Common myeloid progenitor, CD34-positive (primary cell): ENCODE measurements around the gene INHBE. TPM values are rescaled to one million over a fixed set of nuclear protein-coding genes. Genes with fewer than 3 reads are reported as not detected.
"Not testable (repeated sequence)": the region's sequence is repeated elsewhere in the genome, so short reads cannot be mapped to it uniquely, and the experiment has no call there.

ENCODE experiments used
- CTCF ChIA-PET: fragments of 350-600 bp; sonication (Branson Sonifier 250); formaldehyde crosslinking; loops from one replicate; lab custom pipeline; 2021; ENCODE audit warnings: antibody characterized with exemption; lab: Charles Lee
- POLR2A ChIA-PET: fragments of 350-600 bp; sonication (Branson Sonifier 250); formaldehyde crosslinking; loops from one replicate; lab custom pipeline; 2021; ENCODE audit warnings: antibody characterized with exemption; lab: Charles Lee
- DNase-seq, 3 donors: peaks; one replicate each; pipeline versions ENCODE4 v3.0.0 to v3.0.0-alpha.2; 2013
- H3K27ac ChIP-seq, 2 experiments: 1 replicate in 1 of 2; 2 replicates in 1 of 2; pipeline ENCODE4 v1.7.0; 2013; ENCODE audit warnings: inconsistent platforms in 2 of 2, low read length in 2 of 2, mild to moderate bottlenecking in 2 of 2, low read depth in 1 of 2, moderate library complexity in 1 of 2; ENCODE audit not compliant: severe bottlenecking in 2 of 2, insufficient read depth in 1 of 2, poor library complexity in 1 of 2
- H3K27me3 ChIP-seq, 5 experiments: replicated peaks in 2 of 5; 1 replicate in 3 of 5; 2 replicates in 2 of 5; pipeline versions ENCODE4 v1.6.1 to v1.7.0; 2013; ENCODE audit warnings: low read length in 4 of 5, mild to moderate bottlenecking in 2 of 5, moderate library complexity in 2 of 5, inconsistent platforms in 1 of 5; ENCODE audit not compliant: insufficient read depth in 5 of 5, control insufficient read depth in 4 of 5
- H3K36me3 ChIP-seq, 4 experiments: 1 replicate in 2 of 4; 2 replicates in 2 of 4; pipeline versions ENCODE4 v1.6.1 to v1.7.0; 2013; ENCODE audit warnings: low read length in 3 of 4, control low read depth in 1 of 4, mild to moderate bottlenecking in 1 of 4; ENCODE audit not compliant: control insufficient read depth in 4 of 4, insufficient read depth in 4 of 4
- H3K4me1 ChIP-seq, 4 experiments: 1 replicate in 3 of 4; 2 replicates in 1 of 4; pipeline versions ENCODE4 v1.6.1 to v1.7.1; 2013; ENCODE audit warnings: low read length in 3 of 4, mild to moderate bottlenecking in 3 of 4, control low read depth in 1 of 4, inconsistent platforms in 1 of 4, moderate library complexity in 1 of 4; ENCODE audit not compliant: control insufficient read depth in 4 of 4, insufficient read depth in 4 of 4; ENCODE audit errors: control extremely low read depth in 1 of 4
- H3K4me3 ChIP-seq, 7 experiments: 1 replicate in 4 of 7; 2 replicates in 3 of 7; pipeline versions ENCODE4 v1.5.1 to v1.7.0; 2013; ENCODE audit warnings: mild to moderate bottlenecking in 7 of 7, low read length in 6 of 7, moderate library complexity in 6 of 7, inconsistent platforms in 2 of 7, low read depth in 2 of 7, control low read depth in 1 of 7; ENCODE audit not compliant: insufficient read depth in 4 of 7, control insufficient read depth in 1 of 7; ENCODE audit errors: extremely low read depth in 1 of 7
- H3K9me3 ChIP-seq, 5 experiments: 1 replicate in 4 of 5; 2 replicates in 1 of 5; pipeline versions ENCODE4 v1.6.1 to v1.7.1; 2013; ENCODE audit warnings: low read length in 4 of 5, mild to moderate bottlenecking in 2 of 5, inconsistent platforms in 1 of 5, low read depth in 1 of 5, moderate library complexity in 1 of 5; ENCODE audit not compliant: control insufficient read depth in 4 of 5, insufficient read depth in 2 of 5; ENCODE audit errors: control extremely low read depth in 1 of 5
- WGBS: methylation state at CpG from one replicate; pipeline ENCODE4 v1.1.5; 2013; ENCODE audit not compliant: insufficient coverage; 5-methylcytosine and 5-hydroxymethylcytosine counted together
- polyA plus RNA-seq: library from polyadenylated mRNA; unstranded; fragments of 120-200 nt; gene quantifications from one replicate; pipeline ENCODE4 v1.2.1, GENCODE V29; 2013

The INHBE gene, protein sequence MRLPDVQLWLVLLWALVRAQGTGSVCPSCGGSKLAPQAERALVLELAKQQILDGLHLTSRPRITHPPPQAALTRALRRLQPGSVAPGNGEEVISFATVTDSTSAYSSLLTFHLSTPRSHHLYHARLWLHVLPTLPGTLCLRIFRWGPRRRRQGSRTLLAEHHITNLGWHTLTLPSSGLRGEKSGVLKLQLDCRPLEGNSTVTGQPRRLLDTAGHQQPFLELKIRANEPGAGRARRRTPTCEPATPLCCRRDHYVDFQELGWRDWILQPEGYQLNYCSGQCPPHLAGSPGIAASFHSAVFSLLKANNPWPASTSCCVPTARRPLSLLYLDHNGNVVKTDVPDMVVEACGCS
- 0.36 TPM for polyA plus RNA-seq

DNA sequence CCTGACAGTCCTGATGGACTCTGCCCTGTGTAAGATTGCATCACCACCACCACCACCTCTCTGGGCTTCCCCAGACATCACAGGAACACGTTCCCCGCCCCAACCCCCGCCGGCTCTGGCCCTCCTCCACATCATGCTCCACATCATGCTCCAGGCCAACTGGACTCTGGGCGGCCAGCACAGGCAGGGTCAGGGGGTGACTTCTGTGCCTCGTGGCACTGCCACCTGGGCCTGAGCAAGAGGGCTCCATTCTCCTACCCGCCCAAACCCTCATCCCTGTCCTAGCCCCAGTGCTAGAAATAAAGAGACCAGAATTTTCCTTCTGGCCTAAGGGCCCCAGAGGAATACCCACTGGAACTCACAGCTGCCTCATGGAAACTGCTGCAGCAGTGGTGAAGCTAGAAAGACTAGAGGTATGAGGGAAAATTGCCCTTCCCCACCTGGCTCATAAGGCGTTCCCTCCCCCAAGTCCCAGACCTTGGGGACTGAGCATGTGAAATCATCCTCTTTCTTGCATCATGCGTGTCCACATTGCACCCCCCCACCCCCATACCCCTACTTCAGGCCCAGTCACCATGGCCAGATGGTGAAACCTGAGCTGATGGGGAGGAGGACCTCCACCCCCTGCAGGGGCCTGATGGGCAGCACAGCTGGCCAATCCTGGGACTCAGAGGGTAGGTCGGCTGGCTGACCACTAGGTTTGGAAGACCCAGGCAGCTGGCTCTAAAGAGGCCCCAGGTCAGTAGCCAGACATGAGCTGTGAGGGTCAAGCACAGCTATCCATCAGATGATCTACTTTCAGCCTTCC, at the start of gene INHBE:
Gene INHBE, plus strand, starts transcription at position 742 of the 808 bp plus-strand sequence. CDS start 230 bp downstream, outside the sequence.
- H3K36me3 ChIP-seq = no peaks in the 10 kb centered on the region
- no peaks in the 10 kb centered on the region for H3K9me3 ChIP-seq
- ChIA-PET POLR2A (interaction anchor here (1.0 kb wide), 1 partner anchor 145 kb away, joined by 3 read pairs; no protein-coding TSS in a partner anchor), CTCF (interaction anchor here (0.6 to 18.4 kb wide), 30 partner anchors 8 to 210 kb away, joined by 3 to 518 read pairs (median 5); partner anchors contain the start of gene INHBC)
- H3K4me1 ChIP-seq = peaks cover 3 to 32% (median 16%) of the 10 kb centered on the region in 4 experiments
- peak within 1 kb of the TSS in 1 of 2 experiments; percentile 34 for H3K27ac ChIP-seq
- peak within 1 kb of the TSS in 3 of 7 experiments; percentile 20 to 71 (median 39) for H3K4me3 ChIP-seq
- no peak for DNase-seq
- WGBS = 94% methylated on average over 3 of the region's 10 CpGs
- no peaks in the 10 kb centered on the region for H3K27me3 ChIP-seq

DNA sequence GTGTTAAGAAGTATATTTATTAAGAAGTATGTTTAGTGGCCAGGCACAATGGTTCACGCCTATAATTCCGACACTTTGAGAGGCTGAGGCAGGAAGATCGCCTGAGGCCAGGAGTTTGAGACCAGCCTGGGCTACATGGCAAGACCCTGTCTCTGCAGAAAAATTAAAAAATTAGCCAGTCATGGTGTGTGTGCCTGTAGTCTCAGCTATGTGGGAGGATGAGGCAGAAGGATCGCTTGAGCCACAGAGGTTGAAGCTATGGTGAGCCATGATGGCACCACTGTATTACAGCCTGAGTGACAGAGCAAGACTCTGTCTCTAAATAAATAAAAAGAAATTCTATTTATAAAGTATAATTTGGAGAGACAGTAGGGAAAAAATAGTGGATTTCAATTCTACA, 44.6 kb upstream of the INHBE start:
- H3K4me1 ChIP-seq = no peaks in the 10 kb centered on the region
- ChIA-PET CTCF (interaction anchor here (0.6 to 2.7 kb wide), 9 partner anchors 11 to 77 kb away, joined by 3 to 14 read pairs (median 4); partner anchors contain the start of gene INHBE), POLR2A (interaction anchor here (0.6 kb wide), 1 partner anchor 54 kb away, joined by 3 read pairs; no protein-coding TSS in a partner anchor)
- H3K27ac ChIP-seq = no peak overlapping the region
- WGBS = 100% methylated on average over 4 of the region's 4 CpGs
- no peaks in the 10 kb centered on the region for H3K27me3 ChIP-seq
- no peak overlapping the region for H3K4me3 ChIP-seq
- DNase-seq = no peak
- no peaks in the 10 kb centered on the region for H3K9me3 ChIP-seq
- peaks cover 0 to 3% (median 1%) of the 10 kb centered on the region in 4 experiments for H3K36me3 ChIP-seq

DNA sequence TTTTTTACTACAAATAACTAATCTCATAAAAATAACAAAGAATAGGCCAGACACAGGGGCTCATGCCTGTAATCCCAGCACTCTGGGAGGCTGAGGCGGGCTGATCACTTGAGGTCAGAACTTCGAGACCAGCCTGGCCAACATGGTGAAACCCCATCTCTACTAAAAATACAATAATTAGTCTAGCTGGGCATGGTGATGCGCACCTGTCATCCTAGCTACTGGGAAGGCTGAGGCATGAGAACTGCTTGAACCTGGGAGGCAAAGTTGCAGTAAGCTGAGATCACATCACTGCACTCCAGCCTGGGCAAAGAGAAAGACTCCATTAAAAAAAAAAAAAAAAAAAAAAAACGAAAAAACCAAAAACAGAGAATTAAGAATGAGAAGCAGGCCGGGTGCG, 40.9 kb upstream of the INHBE start:
- H3K27ac ChIP-seq, H3K27me3 ChIP-seq, DNase-seq, H3K36me3 ChIP-seq, H3K9me3 ChIP-seq, H3K4me3 ChIP-seq, POLR2A ChIA-PET, CTCF ChIA-PET, H3K4me1 ChIP-seq: not testable (repeated sequence)
- 100% methylated on average over 1 of the region's 6 CpGs for WGBS

DNA sequence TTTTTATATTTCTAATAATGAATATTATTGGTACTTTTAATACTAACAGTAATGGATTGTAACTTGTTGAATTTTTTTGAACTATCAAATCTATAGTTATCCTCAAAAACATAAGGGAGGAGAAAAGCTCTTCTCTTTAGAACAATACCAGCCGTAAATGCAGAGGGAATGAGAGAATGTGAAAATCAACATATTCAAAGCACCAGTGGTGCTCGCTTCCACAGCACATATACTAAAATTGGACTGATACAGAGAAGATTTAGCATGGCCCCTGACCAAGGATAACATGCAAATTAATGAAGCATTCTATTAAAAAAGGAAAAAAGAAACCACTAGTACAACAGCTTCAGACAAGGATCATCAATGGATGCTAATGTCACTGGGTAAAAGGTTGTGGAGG, 40.0 kb upstream of the INHBE start:
- H3K4me1 ChIP-seq = peaks cover 0 to 5% (median 0%) of the 10 kb centered on the region in 4 experiments
- H3K9me3 ChIP-seq = no peaks in the 10 kb centered on the region
- no CpG with 5 or more reads among the region's 2 CpGs for WGBS
- ChIA-PET POLR2A (no interaction called here), CTCF (interaction anchor here (0.6 kb wide), 1 partner anchor 19 kb away, joined by 3 read pairs; no protein-coding TSS in a partner anchor)
- no peak overlapping the region for H3K4me3 ChIP-seq
- no peaks in the 10 kb centered on the region for H3K27me3 ChIP-seq
- peaks cover 0 to 3% (median 1%) of the 10 kb centered on the region in 4 experiments for H3K36me3 ChIP-seq
- no peak for DNase-seq
- H3K27ac ChIP-seq = no peak overlapping the region

DNA sequence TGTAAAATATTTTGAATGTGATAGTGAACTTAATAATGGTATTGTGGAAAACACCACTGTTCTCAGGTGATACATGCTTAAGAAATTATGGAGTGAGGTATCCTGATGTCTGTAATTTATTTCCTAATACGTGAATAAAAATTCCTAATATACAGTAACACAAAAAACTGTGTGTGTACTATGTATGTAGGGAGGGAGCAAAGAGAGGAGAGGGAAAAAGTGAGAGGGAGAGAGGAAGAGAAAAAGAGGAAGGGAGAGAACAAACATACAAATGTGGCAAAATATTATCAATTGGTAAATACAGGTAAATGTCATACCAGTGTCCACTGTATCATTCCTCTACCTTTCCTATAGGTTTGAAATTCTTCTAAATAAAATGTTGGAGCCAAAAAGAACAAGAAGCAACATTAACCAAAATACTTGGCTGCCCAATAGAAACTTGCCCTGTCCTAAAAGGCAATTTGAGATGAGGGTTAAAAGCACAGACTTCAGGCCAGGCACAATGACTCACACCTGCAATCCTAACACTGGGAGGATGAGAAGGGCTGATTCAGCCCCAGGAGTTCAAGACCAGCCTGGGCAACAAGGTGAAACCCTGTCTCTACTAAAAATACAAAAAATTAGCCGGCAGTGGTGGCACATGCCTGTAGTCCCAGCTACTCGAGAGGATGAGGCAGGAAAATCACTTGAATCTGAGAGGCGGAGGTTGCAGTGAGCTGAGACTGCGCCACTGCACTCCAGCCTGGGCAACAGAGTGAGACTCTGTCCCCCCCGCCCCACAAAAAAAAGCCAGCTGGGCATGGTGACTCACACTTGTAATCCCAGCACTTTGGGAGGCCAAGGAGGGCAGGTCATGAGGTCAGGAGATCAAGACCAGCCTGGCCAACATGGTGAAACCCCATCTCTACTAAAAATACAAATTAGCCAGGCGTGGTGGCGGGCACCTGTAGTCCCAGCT, 38.8 kb upstream of the INHBE start:
- peak in 1 of 3 donors; percentile 3 for DNase-seq
- no peaks in the 10 kb centered on the region for H3K27me3 ChIP-seq
- H3K36me3 ChIP-seq = peaks cover 0 to 4% (median 3%) of the 10 kb centered on the region in 4 experiments
- ChIA-PET POLR2A (no interaction called here), CTCF (interaction anchor here (1.5 kb wide), 1 partner anchor 9 kb away, joined by 3 read pairs; no protein-coding TSS in a partner anchor)
- no peak overlapping the region for H3K27ac ChIP-seq
- WGBS = 96% methylated on average over 7 of the region's 8 CpGs
- peaks cover 0 to 5% (median 0%) of the 10 kb centered on the region in 4 experiments for H3K4me1 ChIP-seq
- H3K4me3 ChIP-seq = no peak overlapping the region
- no peaks in the 10 kb centered on the region for H3K9me3 ChIP-seq

DNA sequence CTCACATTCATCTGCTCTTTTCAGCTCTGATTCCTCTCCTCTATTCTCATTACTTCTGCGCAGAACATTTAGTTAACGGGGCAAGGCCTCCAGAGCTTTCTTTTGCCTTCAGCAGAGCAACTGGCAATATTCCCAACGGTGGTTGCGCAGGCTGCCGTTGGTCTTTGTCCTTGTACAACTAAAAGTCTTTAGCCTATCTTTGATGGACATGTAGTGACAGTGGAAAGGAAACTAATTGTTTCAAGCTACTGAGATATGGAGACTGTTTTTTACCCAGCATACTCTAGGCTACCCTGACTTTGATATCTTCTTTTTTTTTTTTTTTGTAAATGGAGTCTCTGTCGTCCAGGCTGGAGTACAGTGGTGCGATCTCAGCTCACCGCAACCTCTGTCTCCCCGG, 36.9 kb upstream of the INHBE start:
- peaks cover 0 to 5% (median 0%) of the 10 kb centered on the region in 4 experiments for H3K4me1 ChIP-seq
- CTCF ChIA-PET = interaction anchor here (1.2 to 1.6 kb wide), 3 partner anchors 8 to 110 kb away, joined by 3 to 8 read pairs (median 4); no protein-coding TSS in a partner anchor
- POLR2A ChIA-PET = no interaction called here
- no peaks in the 10 kb centered on the region for H3K27me3 ChIP-seq
- 96% methylated on average over 5 of the region's 9 CpGs for whole genome bisulfite sequencing
- H3K36me3 ChIP-seq = peaks cover 2 to 11% (median 5%) of the 10 kb centered on the region in 4 experiments
- no peaks in the 10 kb centered on the region for H3K9me3 ChIP-seq
- no peak overlapping the region for H3K27ac ChIP-seq
- no peak overlapping the region for H3K4me3 ChIP-seq
- no peak for DNase-seq
